SK-N-SH (cell line): ENCODE results near the gene HOXB6.

Experiments
- ELF1 ChIP-seq: IDR thresholded peaks from 2 replicates; pipeline ENCODE4 v1.4.0; 2012
- EP300 ChIP-seq, 2 experiments: IDR thresholded peaks; 2 replicates each; pipeline versions ENCODE4 v1.4.0 to v1.6.1; 2012; ENCODE audit warnings: borderline replicate concordance in 1 of 2, low read depth in 1 of 2, low read length in 1 of 2
- EZH2phosphoT487 ChIP-seq: fragments of 200-600 bp; sonication (generic); IDR thresholded peaks from 2 replicates; pipeline ENCODE4 v1.6.1; 2017; ENCODE audit warnings: low read depth, mixed run types, mild to moderate bottlenecking, antibody characterized with exemption, moderate library complexity, borderline replicate concordance
- POLR2AphosphoS5 ChIP-seq: IDR thresholded peaks from 2 replicates; pipeline ENCODE4 v1.6.1; 2012; ENCODE audit warnings: low read depth, low read length
- RCOR1 ChIP-seq: fragments of 150-350 bp; IDR thresholded peaks from 2 replicates; pipeline ENCODE4 v1.6.1; 2017; ENCODE audit warnings: antibody characterized with exemption, low read length
- USF2 ChIP-seq: fragments of 150-350 bp; IDR thresholded peaks from 2 replicates; pipeline ENCODE4 v1.6.1; 2017; ENCODE audit warnings: antibody characterized with exemption, low read length, low read depth, borderline replicate concordance
- TF ChIP-seq, protein P1 (sequence below): fragments of 200-600 bp; sonication (generic); IDR thresholded peaks from 2 replicates; pipeline ENCODE4 v1.6.1; 2017; ENCODE audit warnings: antibody characterized with exemption, mild to moderate bottlenecking, moderate library complexity

DNA sequence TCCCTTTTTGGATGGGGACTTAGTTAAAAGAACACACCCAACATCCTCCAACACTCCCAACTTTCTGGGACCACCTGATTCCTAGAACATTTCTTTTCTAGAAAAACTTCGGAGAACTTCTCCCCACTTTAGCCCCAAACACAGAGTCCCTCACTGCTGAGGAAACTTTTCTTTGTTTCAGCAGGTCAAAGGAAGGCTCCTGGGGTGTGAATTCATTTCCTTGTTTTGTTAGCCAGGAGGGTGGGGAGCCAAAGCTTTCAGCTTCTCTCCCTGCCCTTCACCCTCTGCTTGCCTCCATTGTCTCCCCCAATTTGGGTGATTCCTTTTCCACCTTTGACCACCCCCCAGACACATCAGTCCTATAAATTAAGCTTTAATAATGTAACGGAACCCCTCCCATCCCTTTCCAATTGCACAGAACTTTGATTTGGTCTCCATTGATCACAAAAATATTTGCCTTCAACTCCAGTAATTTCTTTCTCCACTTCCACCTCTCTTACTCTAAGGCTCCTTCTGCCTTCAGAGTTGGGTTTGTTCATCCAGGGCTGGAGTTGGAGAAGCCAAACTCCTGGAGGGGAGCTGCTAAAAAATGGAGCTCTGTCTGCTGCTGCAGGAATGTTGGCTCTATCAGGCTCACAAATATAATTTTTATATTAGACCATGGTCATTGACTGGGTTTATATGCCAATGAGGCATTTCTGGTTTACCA lies 37.0 kb downstream of the HOXB6 start:
- TF ChIP-seq POLR2AphosphoS5 (no peak), RCOR1 (no peak), EZH2phosphoT487 (no peak), USF2 (no peak), ELF1 (no peak), EP300 (IDR thresholded peaks at IDR 0.05; ENCODE audit: borderline replicate concordance in 1 of 2, low read depth in 1 of 2, low read length in 1 of 2) (no peak)
- TF ChIP-seq, protein P1, sequence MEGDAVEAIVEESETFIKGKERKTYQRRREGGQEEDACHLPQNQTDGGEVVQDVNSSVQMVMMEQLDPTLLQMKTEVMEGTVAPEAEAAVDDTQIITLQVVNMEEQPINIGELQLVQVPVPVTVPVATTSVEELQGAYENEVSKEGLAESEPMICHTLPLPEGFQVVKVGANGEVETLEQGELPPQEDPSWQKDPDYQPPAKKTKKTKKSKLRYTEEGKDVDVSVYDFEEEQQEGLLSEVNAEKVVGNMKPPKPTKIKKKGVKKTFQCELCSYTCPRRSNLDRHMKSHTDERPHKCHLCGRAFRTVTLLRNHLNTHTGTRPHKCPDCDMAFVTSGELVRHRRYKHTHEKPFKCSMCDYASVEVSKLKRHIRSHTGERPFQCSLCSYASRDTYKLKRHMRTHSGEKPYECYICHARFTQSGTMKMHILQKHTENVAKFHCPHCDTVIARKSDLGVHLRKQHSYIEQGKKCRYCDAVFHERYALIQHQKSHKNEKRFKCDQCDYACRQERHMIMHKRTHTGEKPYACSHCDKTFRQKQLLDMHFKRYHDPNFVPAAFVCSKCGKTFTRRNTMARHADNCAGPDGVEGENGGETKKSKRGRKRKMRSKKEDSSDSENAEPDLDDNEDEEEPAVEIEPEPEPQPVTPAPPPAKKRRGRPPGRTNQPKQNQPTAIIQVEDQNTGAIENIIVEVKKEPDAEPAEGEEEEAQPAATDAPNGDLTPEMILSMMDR: no peak
